Kidney (tissue), 14 donors: ENCODE results near the gene MAIP1. TPM values are rescaled to one million over a fixed set of nuclear protein-coding genes. Genes with fewer than 3 reads are reported as not detected.

Experiments
- DNase-seq, 5 donors: peaks; one replicate each; pipeline ENCODE4 v3.0.0-alpha.2; 2013 to 2020
- FAIRE-seq: peaks from 2 replicates; lab custom pipeline; 2012; peaks lifted over from hg19 to GRCh38; lab: Jason Lieb, UNC
- H3K27ac ChIP-seq, 2 donors: one replicate each; pipeline ENCODE4 v1.7.0; 2013; ENCODE audit warnings: low read depth in 2 of 2, low read length in 2 of 2, inconsistent platforms in 1 of 2
- H3K27me3 ChIP-seq: one replicate; pipeline ENCODE4 v1.7.1; 2013; ENCODE audit warnings: low read length, inconsistent platforms; ENCODE audit not compliant: control insufficient read depth, insufficient read depth
- H3K36me3 ChIP-seq, 3 donors: one replicate each; pipeline versions ENCODE4 v1.7.0 to v1.7.1; 2013; ENCODE audit warnings: low read length in 3 of 3, control low read depth in 1 of 3, inconsistent platforms in 1 of 3; ENCODE audit not compliant: insufficient read depth in 3 of 3, control insufficient read depth in 2 of 3
- H3K4me1 ChIP-seq, 3 donors: one replicate each; pipeline versions ENCODE4 v1.7.0 to v1.7.1; 2013; ENCODE audit warnings: low read length in 3 of 3, inconsistent platforms in 1 of 3, low read depth in 1 of 3; ENCODE audit not compliant: control insufficient read depth in 2 of 3, insufficient read depth in 2 of 3
- H3K4me3 ChIP-seq, 3 donors: one replicate each; pipeline versions ENCODE4 v1.7.0 to v1.8.1; 2013; ENCODE audit warnings: low read length in 3 of 3, control low read depth in 1 of 3, inconsistent platforms in 1 of 3
- H3K9ac ChIP-seq, 3 donors: one replicate each; pipeline versions ENCODE4 v1.7.0 to v1.7.1; 2013; ENCODE audit warnings: low read length in 3 of 3, control low read depth in 1 of 3, inconsistent platforms in 1 of 3
- H3K9me3 ChIP-seq, 3 donors: one replicate each; pipeline versions ENCODE4 v1.7.0 to v1.7.1; 2013; ENCODE audit warnings: low read length in 3 of 3, control low read depth in 1 of 3, inconsistent platforms in 1 of 3; ENCODE audit not compliant: control insufficient read depth in 2 of 3, insufficient read depth in 1 of 3
- CTCF ChIP-seq: IDR thresholded peaks from 3 replicates; pipeline ENCODE4 v1.5.1; 2012; ENCODE audit warnings: mild to moderate bottlenecking, moderate library complexity, borderline replicate concordance; ENCODE audit not compliant: insufficient read depth; ENCODE audit errors: extremely low read depth
- intact Hi-C: fragments of 100-400 bp; cut with DNase I; formaldehyde crosslinking; loops from one replicate; pipeline ENCODE4 v1.11.1; 2022
- polyA plus RNA-seq: library from polyadenylated mRNA; stranded (reverse); fragments of 350-450 nt; fragmentation: Illumina TruSeq; extraction: RNeasy Lipid Tissue Mini Kit (QIAGEN cat#74804); gene quantifications from one replicate; pipeline ENCODE4 v1.2.3, GENCODE V29; 2014; ENCODE audit warnings: low read depth, low replicate concordance; ENCODE audit not compliant: insufficient read depth
- total RNA-seq: library from RNA; stranded (reverse); fragmentation: NEBNext Ultra II Directional; extraction: Animal tissue kit (Norgen Biotek cat#: 25700); gene quantifications from one replicate; pipeline ENCODE4 v1.2.1, GENCODE V29; 2021
- donor health status: control.
- donor health status: control.
- donor health status: control.
- donor health status: control.
- donor health status: control.
- donor health status: DM: yes; HTN: yes; CAD: no.
- donor health status: Normal renal cell carcinoma (clear cell type).

Gene MAIP1
- total and polyA plus RNA-seq, 2 donors from 2014 or later, result 16.0 to 43.1 TPM

GRCh38 chr2:199956062-199956380, 639 bp downstream of the MAIP1 start:
- H3K9me3 ChIP-seq, result no peaks in the 10 kb centered on the region
- H3K36me3 ChIP-seq, result peaks cover 0 to 18% (median 4%) of the 10 kb centered on the region in 3 donors
- peak overlapping the region; percentile 94 to 100 (median 94) for H3K4me3 ChIP-seq
- no peak for FAIRE-seq
- DNase-seq, result peak in 1 of 5 donors; percentile 30
- peak overlapping the region in 1 of 2 donors; percentile 93 for H3K27ac ChIP-seq
- H3K27me3 ChIP-seq, result no peaks in the 10 kb centered on the region
- peaks cover 0 to 9% (median 0%) of the 10 kb centered on the region in 3 donors for H3K4me1 ChIP-seq
- peak overlapping the region; percentile 88 to 97 (median 90) for H3K9ac ChIP-seq
- TF ChIP-seq CTCF, result no peak
- intact Hi-C loops, result no loop called here

- intact Hi-C loops, result no loop called here
- Histone ChIP-seq H3K27me3 (no peaks in the 10 kb centered on the region), H3K9me3 (no peaks in the 10 kb centered on the region), H3K9ac (no peak overlapping the region), H3K27ac (no peak overlapping the region), H3K4me1 (peaks cover 0 to 9% (median 0%) of the 10 kb centered on the region in 3 donors), H3K4me3 (no peak overlapping the region), H3K36me3 (peaks cover 0 to 27% (median 17%) of the 10 kb centered on the region in 3 donors)
- TF ChIP-seq CTCF, result no peak
- DNase-seq, result no peak
- FAIRE-seq, result no peak
Observed at GRCh38 chr2:199958014-199958413, 2.6 kb downstream of the MAIP1 start.

GRCh38 chr2:199962203-199962602, 6.8 kb downstream of the MAIP1 start:
- Histone ChIP-seq H3K9ac (no peak overlapping the region), H3K9me3 (no peaks in the 10 kb centered on the region), H3K4me3 (no peak overlapping the region), H3K4me1 (no peaks in the 10 kb centered on the region), H3K27me3 (no peaks in the 10 kb centered on the region), H3K27ac (no peak overlapping the region), H3K36me3 (peaks cover 0 to 36% (median 17%) of the 10 kb centered on the region in 3 donors)
- FAIRE-seq (no peak), DNase-seq (no peak)
- intact Hi-C loops, result no loop called here
- no peak for TF ChIP-seq CTCF

- DNase-seq (no peak), FAIRE-seq (no peak)
- no peak for TF ChIP-seq CTCF
- no peaks in the 10 kb centered on the region for H3K9me3 ChIP-seq
- H3K4me1 ChIP-seq, result no peaks in the 10 kb centered on the region
- peaks cover 0 to 18% (median 10%) of the 10 kb centered on the region in 3 donors for H3K36me3 ChIP-seq
- no peaks in the 10 kb centered on the region for H3K27me3 ChIP-seq
- H3K9ac ChIP-seq, result no peak overlapping the region
- intact Hi-C loops, result no loop called here
- H3K4me3 ChIP-seq, result no peak overlapping the region
- no peak overlapping the region for H3K27ac ChIP-seq
Observed at GRCh38 chr2:199966405-199966804, 11.0 kb downstream of the MAIP1 start.
